HG03571 (cell line): ENCODE measurements around the gene ZNF768.
"Not testable (repeated sequence)": the region's sequence is repeated elsewhere in the genome, so short reads cannot be mapped to it uniquely, and the experiment has no call there.

ENCODE experiments used
- ATAC-seq: cut with Tn5 transposase; IDR thresholded peaks from one replicate; pipeline ENCODE4 v1.9.1; 2021; ENCODE audit not compliant: unreplicated experiment

Gene ZNF768

GRCh38 chr16:30556125-30556473 lies 29.7 kb upstream of the ZNF768 start:
- no peak for ATAC-seq

GRCh38 chr16:30555315-30556124 lies 29.2 kb upstream of the ZNF768 start:
- ATAC-seq: no peak

GRCh38 chr16:30554557-30555314 lies 28.4 kb upstream of the ZNF768 start:
- ATAC-seq: no peak

GRCh38 chr16:30553393-30553899 lies 27.1 kb upstream of the ZNF768 start:
- no peak for ATAC-seq

GRCh38 chr16:30552956-30553355 lies 26.6 kb upstream of the ZNF768 start:
- ATAC-seq: no peak

- no peak for ATAC-seq
Observed at GRCh38 chr16:30551781-30552180, 25.4 kb upstream of the ZNF768 start.

- no peak for ATAC-seq
Observed at GRCh38 chr16:30548416-30549253, 22.3 kb upstream of the ZNF768 start.

- ATAC-seq: no peak
Observed at GRCh38 chr16:30546115-30546514, 19.7 kb upstream of the ZNF768 start.

GRCh38 chr16:30543067-30543466 lies 16.7 kb upstream of the ZNF768 start:
- no peak for ATAC-seq

- no peak for ATAC-seq
Observed at GRCh38 chr16:30541502-30542329, 15.3 kb upstream of the ZNF768 start.

- not testable (repeated sequence) for ATAC-seq
Observed at GRCh38 chr16:30540916-30541464, 14.6 kb upstream of the ZNF768 start.

- not testable (repeated sequence) for ATAC-seq
Observed at GRCh38 chr16:30539986-30540526, 13.7 kb upstream of the ZNF768 start.

- no peak for ATAC-seq
Observed at GRCh38 chr16:30539000-30539964, 12.9 kb upstream of the ZNF768 start.

GRCh38 chr16:30536391-30537024 lies 10.1 kb upstream of the ZNF768 start:
- ATAC-seq: not testable (repeated sequence)

- no peak for ATAC-seq
Observed at GRCh38 chr16:30535777-30536190, 9.4 kb upstream of the ZNF768 start.

GRCh38 chr16:30535106-30535776 lies 8.9 kb upstream of the ZNF768 start:
- ATAC-seq: peak; percentile 6

GRCh38 chr16:30534368-30535105 lies 8.2 kb upstream of the ZNF768 start, which contains the start of gene ZNF747:
Gene ZNF747 (minus strand): TSS chr16:30534858. CDS start chr16:30534679, 179 bp downstream.
- peak; percentile 54 for ATAC-seq
